HepG2 (cell line): ENCODE results near the gene NEK5. TPM values are rescaled to one million over a fixed set of nuclear protein-coding genes. Genes with fewer than 3 reads are reported as not detected.

Source experiments
- ATAC-seq: fragments of 200-7000 bp; cut with Tn5 transposase; 3 replicates; pipeline ENCODE4 v1.9.1; 2020; ENCODE audit warnings: mild to moderate bottlenecking, moderate library complexity
- BruUV-seq: library from RNA; stranded (reverse); fragments of 400-500 nt; replicated peaks from 2 replicates; lab custom pipeline; 2021; lab: Mats Ljungman, UMichigan
- CTCF ChIA-PET: fragments of 300-600 bp; formaldehyde crosslinking; extraction: SDS; loops from one replicate; lab custom pipeline; 2021; ENCODE audit warnings: low total read pairs, inconsistent platforms, low intra/inter-chr PET ratio; lab: Yijun Ruan, JAX
- POLR2A ChIA-PET: fragments of 350-600 bp; sonication (Branson Sonifier 250); formaldehyde crosslinking; loops from one replicate; lab custom pipeline; 2020; ENCODE audit warnings: antibody characterized with exemption, inconsistent platforms; lab: Yijun Ruan, JAX
- DNase-seq: peaks from one replicate; pipeline ENCODE4 v3.0.0-alpha.2; 2015; ENCODE audit warnings: low spot score
- FAIRE-seq: peaks from 3 replicates; lab custom pipeline; 2011; peaks lifted over from hg19 to GRCh38; lab: Jason Lieb, UNC
- H2AFZ ChIP-seq: one replicate; pipeline ENCODE4 v1.6.1; 2011; ENCODE audit warnings: low read length, inconsistent platforms
- H3K27ac ChIP-seq: fragments of 300-600 bp; 3 replicates; pipeline ENCODE4 v1.8.0; 2011; ENCODE audit warnings: mixed run types, mild to moderate bottlenecking, mixed read lengths, low read length, inconsistent platforms; ENCODE audit not compliant: insufficient read depth; ENCODE audit errors: extremely low read length
- H3K27me3 ChIP-seq, 2 experiments: fragments of 200-600 bp in 1 of 2; 2 replicates in 1 of 2; 3 replicates in 1 of 2; pipeline versions ENCODE4 v1.6.0 to v1.8.0; 2011; ENCODE audit warnings: low read length in 2 of 2, mild to moderate bottlenecking in 2 of 2, moderate library complexity in 2 of 2, inconsistent platforms in 1 of 2; ENCODE audit not compliant: insufficient read depth in 2 of 2, control insufficient read depth in 1 of 2
- H3K36me3 ChIP-seq, 2 experiments: fragments of 200-600 bp in 1 of 2; replicated peaks in 1 of 2; 2 replicates in 1 of 2; 3 replicates in 1 of 2; pipeline versions ENCODE4 v1.5.1 to v1.8.0; 2011; ENCODE audit warnings: low read length in 2 of 2, inconsistent platforms in 1 of 2; ENCODE audit not compliant: insufficient read depth in 2 of 2, control insufficient read depth in 1 of 2
- H3K4me1 ChIP-seq: 2 replicates; pipeline ENCODE4 v1.5.1; 2012; ENCODE audit warnings: low read length, inconsistent platforms; ENCODE audit not compliant: insufficient read depth
- H3K4me2 ChIP-seq: 2 replicates; pipeline ENCODE4 v1.6.0; 2011; ENCODE audit warnings: low read depth, low read length, inconsistent platforms
- H3K4me3 ChIP-seq, 3 experiments: fragments of 200-600 bp in 1 of 3; sonication (generic), shearing (Covaris generic) in 1 of 3; replicated peaks in 1 of 3; 2 replicates each; pipeline ENCODE4 v1.5.1; 2011 to 2016; ENCODE audit warnings: low read length in 3 of 3, inconsistent platforms in 2 of 3, low read depth in 2 of 3, mild to moderate bottlenecking in 2 of 3, control low read depth in 1 of 3, mixed read lengths in 1 of 3; ENCODE audit not compliant: insufficient read depth in 1 of 3
- H3K79me2 ChIP-seq: one replicate; pipeline ENCODE4 v1.6.1; 2011; ENCODE audit warnings: low read length, inconsistent platforms; ENCODE audit not compliant: insufficient read depth
- H3K9ac ChIP-seq: 2 replicates; pipeline ENCODE4 v1.6.0; 2011; ENCODE audit warnings: mild to moderate bottlenecking, low read depth, low read length, inconsistent platforms; ENCODE audit not compliant: insufficient read depth
- H3K9me3 ChIP-seq: 2 replicates; pipeline ENCODE4 v1.5.1; 2012; ENCODE audit warnings: mild to moderate bottlenecking, low read length
- H4K20me1 ChIP-seq: 2 replicates; pipeline ENCODE4 v1.6.0; 2011; ENCODE audit warnings: inconsistent platforms, mild to moderate bottlenecking, low read length, moderate library complexity; ENCODE audit not compliant: insufficient read depth
- BORCS8-MEF2B ChIP-seq: sonication (generic); formaldehyde crosslinking; IDR thresholded peaks from 2 replicates; pipeline ENCODE4 v1.8.0; 2022; ENCODE audit warnings: mild to moderate bottlenecking, missing genetic modification reagents
- RARA ChIP-seq: IDR thresholded peaks from 2 replicates; pipeline ENCODE4 v1.6.1; 2016; ENCODE audit warnings: missing genetic modification reagents, missing compliant biosample characterization
- RFX1 ChIP-seq: fragments of 450-650 bp; IDR thresholded peaks from 2 replicates; pipeline ENCODE4 v1.6.1; 2017
- SIN3B ChIP-seq: fragments of 150-350 bp; IDR thresholded peaks from 2 replicates; pipeline ENCODE4 v1.6.1; 2014; ENCODE audit warnings: low read length
- ZFP36L2 ChIP-seq: sonication (generic); formaldehyde crosslinking; IDR thresholded peaks from 2 replicates; pipeline ENCODE4 v1.4.0; 2020; ENCODE audit warnings: missing genetic modification reagents
- ZNF839 ChIP-seq: sonication (generic); formaldehyde crosslinking; IDR thresholded peaks from 2 replicates; pipeline ENCODE4 v1.4.0; 2020; ENCODE audit warnings: missing genetic modification reagents, mild to moderate bottlenecking, borderline replicate concordance
- WGBS: methylation state at CpG from one replicate; pipeline ENCODE4 v1.1.6; 2017; ENCODE audit warnings: low lambda C conversion rate; 5-methylcytosine and 5-hydroxymethylcytosine counted together
- in situ Hi-C: cut with HindIII; loops from 2 replicates; pipeline ENCODE4 v1.10.0; 2017; ENCODE audit warnings: low pct_unique_long_range_greater_than_20kb; ENCODE audit not compliant: extremely low pct_ligation_motif_present
- intact Hi-C: fragments of 100-400 bp; cut with micrococcal nuclease; formaldehyde crosslinking; loops from one replicate; pipeline ENCODE4 v1.10.0; 2022; ENCODE audit not compliant: unreplicated experiment
- polyA plus RNA-seq, 8 experiments: library from polyadenylated mRNA; depleted of rRNA in 3 of 8; stranded (reverse) in 7 of 8; unstranded in 1 of 8; fragments of >200 nt; fragmentation: Illumina TruSeq in 4 of 8; extraction: Trizol in 4 of 8; gene quantifications; 2 replicates each; pipeline versions ENCODE4 v1.2.1 to v1.2.3, GENCODE V29; 2011 to 2016; ENCODE audit warnings: low read depth in 4 of 8, missing spikeins in 1 of 8, mixed read lengths in 1 of 8; ENCODE audit not compliant: insufficient read depth in 1 of 8
- total RNA-seq, 5 experiments: library from RNA; depleted of rRNA; stranded (reverse); fragments of >200 nt; fragmentation: Illumina TruSeq; extraction: Trizol; gene quantifications; 2 replicates each; pipeline ENCODE4 v1.2.3, GENCODE V29; 2016; ENCODE audit warnings: low read depth in 1 of 5
- TF ChIP-seq, protein P1 (sequence below): sonication (generic); formaldehyde crosslinking; IDR thresholded peaks from 2 replicates; pipeline ENCODE4 v1.4.0; 2020; ENCODE audit warnings: missing genetic modification reagents, borderline replicate concordance
- TF ChIP-seq, protein P2 (sequence below): sonication (generic); formaldehyde crosslinking; IDR thresholded peaks from 2 replicates; pipeline ENCODE4 v1.5.1; 2020; ENCODE audit warnings: mild to moderate bottlenecking, missing genetic modification reagents, moderate library complexity

Gene NEK5
- total and polyA plus RNA-seq, 2 of the 13 experiments (the other 11 are each of a cell fraction or from before 2014, with no cell fraction given) = 0.12 to 0.22 TPM

DNA sequence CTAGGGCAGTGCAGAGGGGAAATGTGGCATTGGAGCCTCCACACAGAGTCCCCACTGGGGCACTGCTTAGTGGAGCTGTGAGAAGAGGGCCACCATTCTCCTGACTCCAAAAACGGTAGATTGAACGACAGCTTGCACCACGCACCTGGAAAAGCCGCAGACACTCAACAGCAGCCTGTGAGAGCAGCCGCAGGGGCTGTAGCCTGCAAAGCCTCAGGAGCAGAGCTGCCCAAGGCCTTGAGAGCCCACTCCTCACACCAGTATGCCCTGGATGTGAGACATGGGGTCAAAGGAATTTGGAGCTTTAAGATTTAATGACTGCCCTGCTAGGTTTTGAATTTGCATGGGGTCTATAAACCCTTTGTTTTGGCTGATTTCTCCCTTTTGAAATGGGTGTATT lies 31.7 kb downstream of the NEK5 start:
- Histone ChIP-seq H2AFZ (no peak overlapping the region), H3K4me2 (peak overlapping the region; percentile 9; the same call in 1 of the 2 replicates), H3K4me1 (peaks cover 21% of the 10 kb centered on the region), H3K9ac (no peak overlapping the region), H3K27me3 (no peaks in the 10 kb centered on the region), H3K79me2 (no peaks in the 10 kb centered on the region), H3K27ac (no peak overlapping the region), H3K9me3 (no peaks in the 10 kb centered on the region), H3K4me3 (no peak overlapping the region), H4K20me1 (no peaks in the 10 kb centered on the region), H3K36me3 (no peaks in the 10 kb centered on the region)
- DNase-seq (no peak), ATAC-seq (peak; percentile 51), FAIRE-seq (no peak)
- TF ChIP-seq BORCS8-MEF2B = no peak
- TF ChIP-seq, protein P1, sequence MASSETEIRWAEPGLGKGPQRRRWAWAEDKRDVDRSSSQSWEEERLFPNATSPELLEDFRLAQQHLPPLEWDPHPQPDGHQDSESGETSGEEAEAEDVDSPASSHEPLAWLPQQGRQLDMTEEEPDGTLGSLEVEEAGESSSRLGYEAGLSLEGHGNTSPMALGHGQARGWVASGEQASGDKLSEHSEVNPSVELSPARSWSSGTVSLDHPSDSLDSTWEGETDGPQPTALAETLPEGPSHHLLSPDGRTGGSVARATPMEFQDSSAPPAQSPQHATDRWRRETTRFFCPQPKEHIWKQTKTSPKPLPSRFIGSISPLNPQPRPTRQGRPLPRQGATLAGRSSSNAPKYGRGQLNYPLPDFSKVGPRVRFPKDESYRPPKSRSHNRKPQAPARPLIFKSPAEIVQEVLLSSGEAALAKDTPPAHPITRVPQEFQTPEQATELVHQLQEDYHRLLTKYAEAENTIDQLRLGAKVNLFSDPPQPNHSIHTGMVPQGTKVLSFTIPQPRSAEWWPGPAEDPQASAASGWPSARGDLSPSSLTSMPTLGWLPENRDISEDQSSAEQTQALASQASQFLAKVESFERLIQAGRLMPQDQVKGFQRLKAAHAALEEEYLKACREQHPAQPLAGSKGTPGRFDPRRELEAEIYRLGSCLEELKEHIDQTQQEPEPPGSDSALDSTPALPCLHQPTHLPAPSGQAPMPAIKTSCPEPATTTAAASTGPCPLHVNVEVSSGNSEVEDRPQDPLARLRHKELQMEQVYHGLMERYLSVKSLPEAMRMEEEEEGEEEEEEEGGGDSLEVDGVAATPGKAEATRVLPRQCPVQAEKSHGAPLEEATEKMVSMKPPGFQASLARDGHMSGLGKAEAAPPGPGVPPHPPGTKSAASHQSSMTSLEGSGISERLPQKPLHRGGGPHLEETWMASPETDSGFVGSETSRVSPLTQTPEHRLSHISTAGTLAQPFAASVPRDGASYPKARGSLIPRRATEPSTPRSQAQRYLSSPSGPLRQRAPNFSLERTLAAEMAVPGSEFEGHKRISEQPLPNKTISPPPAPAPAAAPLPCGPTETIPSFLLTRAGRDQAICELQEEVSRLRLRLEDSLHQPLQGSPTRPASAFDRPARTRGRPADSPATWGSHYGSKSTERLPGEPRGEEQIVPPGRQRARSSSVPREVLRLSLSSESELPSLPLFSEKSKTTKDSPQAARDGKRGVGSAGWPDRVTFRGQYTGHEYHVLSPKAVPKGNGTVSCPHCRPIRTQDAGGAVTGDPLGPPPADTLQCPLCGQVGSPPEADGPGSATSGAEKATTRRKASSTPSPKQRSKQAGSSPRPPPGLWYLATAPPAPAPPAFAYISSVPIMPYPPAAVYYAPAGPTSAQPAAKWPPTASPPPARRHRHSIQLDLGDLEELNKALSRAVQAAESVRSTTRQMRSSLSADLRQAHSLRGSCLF = no peak
- TF ChIP-seq ZFP36L2 = no peak
- TF ChIP-seq RARA (CRISPR knock-in tag) = no peak
- no peak for TF ChIP-seq ZNF839 (CRISPR knock-in tag)
- no peak for TF ChIP-seq SIN3B
- TF ChIP-seq, protein P2, sequence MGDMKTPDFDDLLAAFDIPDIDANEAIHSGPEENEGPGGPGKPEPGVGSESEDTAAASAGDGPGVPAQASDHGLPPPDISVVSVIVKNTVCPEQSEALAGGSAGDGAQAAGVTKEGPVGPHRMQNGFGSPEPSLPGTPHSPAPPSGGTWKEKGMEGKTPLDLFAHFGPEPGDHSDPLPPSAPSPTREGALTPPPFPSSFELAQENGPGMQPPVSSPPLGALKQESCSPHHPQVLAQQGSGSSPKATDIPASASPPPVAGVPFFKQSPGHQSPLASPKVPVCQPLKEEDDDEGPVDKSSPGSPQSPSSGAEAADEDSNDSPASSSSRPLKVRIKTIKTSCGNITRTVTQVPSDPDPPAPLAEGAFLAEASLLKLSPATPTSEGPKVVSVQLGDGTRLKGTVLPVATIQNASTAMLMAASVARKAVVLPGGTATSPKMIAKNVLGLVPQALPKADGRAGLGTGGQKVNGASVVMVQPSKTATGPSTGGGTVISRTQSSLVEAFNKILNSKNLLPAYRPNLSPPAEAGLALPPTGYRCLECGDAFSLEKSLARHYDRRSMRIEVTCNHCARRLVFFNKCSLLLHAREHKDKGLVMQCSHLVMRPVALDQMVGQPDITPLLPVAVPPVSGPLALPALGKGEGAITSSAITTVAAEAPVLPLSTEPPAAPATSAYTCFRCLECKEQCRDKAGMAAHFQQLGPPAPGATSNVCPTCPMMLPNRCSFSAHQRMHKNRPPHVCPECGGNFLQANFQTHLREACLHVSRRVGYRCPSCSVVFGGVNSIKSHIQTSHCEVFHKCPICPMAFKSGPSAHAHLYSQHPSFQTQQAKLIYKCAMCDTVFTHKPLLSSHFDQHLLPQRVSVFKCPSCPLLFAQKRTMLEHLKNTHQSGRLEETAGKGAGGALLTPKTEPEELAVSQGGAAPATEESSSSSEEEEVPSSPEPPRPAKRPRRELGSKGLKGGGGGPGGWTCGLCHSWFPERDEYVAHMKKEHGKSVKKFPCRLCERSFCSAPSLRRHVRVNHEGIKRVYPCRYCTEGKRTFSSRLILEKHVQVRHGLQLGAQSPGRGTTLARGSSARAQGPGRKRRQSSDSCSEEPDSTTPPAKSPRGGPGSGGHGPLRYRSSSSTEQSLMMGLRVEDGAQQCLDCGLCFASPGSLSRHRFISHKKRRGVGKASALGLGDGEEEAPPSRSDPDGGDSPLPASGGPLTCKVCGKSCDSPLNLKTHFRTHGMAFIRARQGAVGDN (CRISPR knock-in tag) = no peak
- TF ChIP-seq RFX1 = no peak
- in situ Hi-C loops (no loop called here), intact Hi-C loops (no loop called here)
- POLR2A ChIA-PET = interaction anchor here (1.2 kb wide), 1 partner anchor 25 kb away, joined by 3 read pairs; no protein-coding TSS in a partner anchor
- 100% methylated on average over 1 of the region's 5 CpGs for WGBS
- CTCF ChIA-PET = no interaction called here
- BruUV-seq = no TSS peak
